Cardiac muscle cell (in vitro differentiated cells and primary cell): ENCODE data around the gene DTNA. TPM values are rescaled to one million over a fixed set of nuclear protein-coding genes. Genes with fewer than 3 reads are reported as not detected.
"Not testable (repeated sequence)": the region's sequence is repeated elsewhere in the genome, so short reads cannot be mapped to it uniquely, and the experiment has no call there.

Experiments
- DNase-seq, 2 donors: peaks; one replicate each; pipeline versions ENCODE4 v3.0.0 to v3.0.0-alpha.2; 2010 to 2017; ENCODE audit warnings: low read depth in 1 of 2, low spot score in 1 of 2
- H3K27ac ChIP-seq: fragments of 200-600 bp; sonication (generic); 2 replicates; pipeline ENCODE4 v1.5.1; 2016
- H3K27me3 ChIP-seq: fragments of 200-600 bp; sonication (generic); 2 replicates; pipeline ENCODE4 v1.6.0; 2016; ENCODE audit warnings: control low read depth
- H3K36me3 ChIP-seq: fragments of 200-600 bp; sonication (generic); 2 replicates; pipeline ENCODE4 v1.5.1; 2016; ENCODE audit warnings: control low read depth
- H3K4me1 ChIP-seq: fragments of 200-600 bp; sonication (generic); 2 replicates; pipeline ENCODE4 v1.8.1; 2017; ENCODE audit warnings: low read depth, mild to moderate bottlenecking, mixed run types
- H3K4me3 ChIP-seq: fragments of 200-600 bp; sonication (generic); 2 replicates; pipeline ENCODE4 v1.5.1; 2016; ENCODE audit warnings: mild to moderate bottlenecking
- H3K9me3 ChIP-seq: fragments of 200-600 bp; sonication (generic); 2 replicates; pipeline ENCODE4 v1.5.1; 2017; ENCODE audit warnings: low read depth, mild to moderate bottlenecking, control low read depth
- CTCF ChIP-seq: IDR thresholded peaks from 2 replicates; pipeline ENCODE4 v1.5.1; 2012; ENCODE audit warnings: low read depth, mild to moderate bottlenecking, low read length
- polyA plus RNA-seq: library from polyadenylated mRNA; unstranded; fragments of >200 nt; fragmentation: Nextera tagmentation; extraction: Ambion mirVana; gene quantifications from 2 replicates; pipeline ENCODE4 v1.2.1, GENCODE V29; 2016
- total RNA-seq: library from RNA; depleted of rRNA; stranded (reverse); fragments of >200 nt; gene quantifications from 2 replicates; pipeline ENCODE4 v1.2.3, GENCODE V29; 2016

DTNA gene
- total and polyA plus RNA-seq, 2 experiments from 2014 or later, result 19.6 to 34.6 TPM

- H3K27ac ChIP-seq, result no peak overlapping the region
- H3K4me1 ChIP-seq, result peaks cover 18% of the 10 kb centered on the region
- no peaks in the 10 kb centered on the region for H3K27me3 ChIP-seq
- DNase-seq, result peak in 1 of 2 donors; percentile 67
- no peak for TF ChIP-seq CTCF
- H3K9me3 ChIP-seq, result no peaks in the 10 kb centered on the region
- no peaks in the 10 kb centered on the region for H3K36me3 ChIP-seq
- H3K4me3 ChIP-seq, result no peak overlapping the region
Observed at GRCh38 chr18:34710458-34710914, 388 bp downstream of the DTNA start.

GRCh38 chr18:34710934-34711333 is 836 bp downstream of the DTNA start:
- Histone ChIP-seq H3K36me3 (no peaks in the 10 kb centered on the region), H3K4me3 (no peak overlapping the region), H3K4me1 (peaks cover 18% of the 10 kb centered on the region), H3K9me3 (no peaks in the 10 kb centered on the region), H3K27me3 (no peaks in the 10 kb centered on the region), H3K27ac (no peak overlapping the region)
- no peak for TF ChIP-seq CTCF
- peak in 1 of 2 donors; percentile 74 for DNase-seq

- not testable (repeated sequence) for H3K4me1 ChIP-seq, H3K27ac ChIP-seq, H3K4me3 ChIP-seq, H3K27me3 ChIP-seq, H3K9me3 ChIP-seq, H3K36me3 ChIP-seq, DNase-seq
Observed at GRCh38 chr18:34716111-34716510, 6.0 kb downstream of the DTNA start.

- H3K4me1 ChIP-seq, result no peaks in the 10 kb centered on the region
- H3K27ac ChIP-seq, result no peak overlapping the region
- TF ChIP-seq CTCF, result no peak
- DNase-seq, result no peak
- H3K9me3 ChIP-seq, result no peaks in the 10 kb centered on the region
- H3K4me3 ChIP-seq, result no peak overlapping the region
- no peaks in the 10 kb centered on the region for H3K36me3 ChIP-seq
- H3K27me3 ChIP-seq, result no peaks in the 10 kb centered on the region
Observed at GRCh38 chr18:34718610-34719009, 8.5 kb downstream of the DTNA start.

- no peak overlapping the region for H3K27ac ChIP-seq
- no peaks in the 10 kb centered on the region for H3K36me3 ChIP-seq
- H3K4me1 ChIP-seq, result no peaks in the 10 kb centered on the region
- no peaks in the 10 kb centered on the region for H3K27me3 ChIP-seq
- no peak overlapping the region for H3K4me3 ChIP-seq
- no peaks in the 10 kb centered on the region for H3K9me3 ChIP-seq
- no peak for TF ChIP-seq CTCF
- no peak for DNase-seq
Observed at GRCh38 chr18:34720220-34720619, 10.1 kb downstream of the DTNA start.

GRCh38 chr18:34723143-34723542 is 13.0 kb downstream of the DTNA start:
- Histone ChIP-seq H3K36me3 (no peaks in the 10 kb centered on the region), H3K9me3 (no peaks in the 10 kb centered on the region), H3K27me3 (no peaks in the 10 kb centered on the region), H3K27ac (no peak overlapping the region), H3K4me1 (no peaks in the 10 kb centered on the region), H3K4me3 (no peak overlapping the region)
- no peak for TF ChIP-seq CTCF
- no peak for DNase-seq

- H3K36me3 ChIP-seq, H3K4me1 ChIP-seq, H3K4me3 ChIP-seq, H3K27me3 ChIP-seq, DNase-seq, H3K9me3 ChIP-seq, H3K27ac ChIP-seq: not testable (repeated sequence)
Observed at GRCh38 chr18:34725737-34726136, 15.6 kb downstream of the DTNA start.
